OCI-LY3 (cell line): ENCODE data around the gene OR10D3.

ENCODE experiments used
- H2AFZ ChIP-seq: fragments of 200-600, 300-600 bp; shearing (Covaris generic); 2 replicates; pipeline ENCODE4 v1.6.0; 2014; ENCODE audit warnings: antibody characterized with exemption, low read depth, low read length
- H3K27ac ChIP-seq: fragments of 200-600, 300-600 bp; sonication (generic); 2 replicates; pipeline ENCODE4 v1.5.1; 2014; ENCODE audit warnings: mild to moderate bottlenecking, low read length, moderate library complexity, mixed read lengths
- H3K27me3 ChIP-seq: fragments of 200-600, 300-600 bp; sonication (generic); 2 replicates; pipeline ENCODE4 v1.6.1; 2014; ENCODE audit warnings: low read depth, low read length, mixed read lengths
- H3K36me3 ChIP-seq: fragments of 200-600, 300-600 bp; sonication (generic); replicated peaks from 2 replicates; pipeline ENCODE3; 2014; ENCODE audit warnings: low read depth, low read length, mixed read lengths
- H3K4me1 ChIP-seq: fragments of 300-600, 200-600 bp; sonication (generic); 2 replicates; pipeline ENCODE4 v1.6.1; 2014; ENCODE audit warnings: low read length, mixed read lengths
- H3K4me2 ChIP-seq: fragments of 200-600, 300-600 bp; sonication (generic); 2 replicates; pipeline ENCODE4 v1.6.1; 2014; ENCODE audit warnings: low read length, mixed read lengths
- H3K4me3 ChIP-seq: fragments of 300-600, 200-600 bp; sonication (generic); 2 replicates; pipeline ENCODE4 v1.5.1; 2014; ENCODE audit warnings: antibody characterized with exemption, mild to moderate bottlenecking, low read length, moderate library complexity
- H3K79me2 ChIP-seq: fragments of 300-600, 200-600 bp; shearing (Covaris generic); 2 replicates; pipeline ENCODE4 v1.6.1; 2014; ENCODE audit warnings: mild to moderate bottlenecking, low read length, mixed read lengths
- H3K9ac ChIP-seq: fragments of 300-600, 200-600 bp; shearing (Covaris generic); 2 replicates; pipeline ENCODE4 v1.6.0; 2014; ENCODE audit warnings: mild to moderate bottlenecking, low read length, moderate library complexity
- H3K9me3 ChIP-seq: fragments of 200-600, 300-600 bp; shearing (Covaris generic); 2 replicates; pipeline ENCODE4 v1.6.1; 2014; ENCODE audit warnings: low read length, mixed read lengths; ENCODE audit not compliant: insufficient read depth
- H4K20me1 ChIP-seq: fragments of 200-600, 300-600 bp; sonication (generic); 2 replicates; pipeline ENCODE4 v1.6.1; 2016; ENCODE audit warnings: low read length, mixed read lengths; ENCODE audit not compliant: insufficient read depth
- CTCF ChIP-seq: fragments of 200-600, 300-600 bp; sonication (generic); IDR thresholded peaks from 2 replicates; pipeline ENCODE4 v1.5.1; 2014; ENCODE audit warnings: antibody characterized with exemption, low read length, low read depth
- EZH2phosphoT487 ChIP-seq: fragments of 200-600 bp; shearing (Covaris generic); IDR thresholded peaks from 2 replicates; pipeline ENCODE4 v1.6.1; 2018; ENCODE audit warnings: antibody characterized with exemption, mixed run types, low read depth

OR10D3 gene

GRCh38 chr11:124152770-124153407 is 30.3 kb upstream of the OR10D3 start:
- Histone ChIP-seq H2AFZ (no peak overlapping the region), H4K20me1 (no peaks in the 10 kb centered on the region), H3K9me3 (peaks cover 4% of the 10 kb centered on the region; the same call in 1 of the 2 replicates), H3K36me3 (peaks cover 9% of the 10 kb centered on the region), H3K4me2 (no peak overlapping the region), H3K4me1 (peaks cover 10% of the 10 kb centered on the region), H3K4me3 (no peak overlapping the region), H3K9ac (no peak overlapping the region), H3K27me3 (peaks cover 4% of the 10 kb centered on the region; the same call in 1 of the 2 replicates), H3K27ac (no peak overlapping the region), H3K79me2 (no peaks in the 10 kb centered on the region)
- TF ChIP-seq EZH2phosphoT487 (no peak), CTCF (no peak)

DNA sequence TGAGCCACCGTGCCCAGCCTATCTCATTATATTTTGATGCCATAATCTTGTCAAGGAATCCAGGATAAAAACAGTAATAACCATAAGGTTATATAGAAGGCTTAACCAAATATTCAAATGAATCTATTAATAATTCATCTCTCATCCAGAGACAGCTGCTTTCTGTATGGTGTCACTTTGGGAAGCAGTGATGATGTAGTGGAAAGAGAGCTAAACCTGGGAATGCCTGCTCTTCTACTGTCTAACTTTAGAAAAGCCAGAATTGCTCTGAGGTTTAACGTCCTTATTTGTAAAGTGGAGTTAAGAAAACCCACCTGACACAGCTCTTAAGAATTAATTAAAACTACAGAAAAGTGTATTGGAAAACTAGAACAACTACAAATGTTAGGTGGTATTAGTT is 29.3 kb upstream of the OR10D3 start:
- Histone ChIP-seq H3K9ac (no peak overlapping the region), H2AFZ (no peak overlapping the region), H3K4me3 (no peak overlapping the region), H3K36me3 (peaks cover 9% of the 10 kb centered on the region), H3K4me2 (no peak overlapping the region), H3K9me3 (peaks cover 4% of the 10 kb centered on the region; the same call in 1 of the 2 replicates), H3K4me1 (peaks cover 10% of the 10 kb centered on the region), H3K27ac (no peak overlapping the region), H3K79me2 (no peaks in the 10 kb centered on the region), H3K27me3 (peaks cover 4% of the 10 kb centered on the region; the same call in 1 of the 2 replicates), H4K20me1 (no peaks in the 10 kb centered on the region)
- no peak for TF ChIP-seq EZH2phosphoT487
- TF ChIP-seq CTCF: no peak

GRCh38 chr11:124159481-124159880 is 23.7 kb upstream of the OR10D3 start:
- no peak overlapping the region for H2AFZ ChIP-seq
- H4K20me1 ChIP-seq: no peaks in the 10 kb centered on the region
- no peaks in the 10 kb centered on the region for H3K9me3 ChIP-seq
- no peak overlapping the region for H3K9ac ChIP-seq
- no peaks in the 10 kb centered on the region for H3K36me3 ChIP-seq
- peaks cover 4% of the 10 kb centered on the region; the same call in 1 of the 2 replicates for H3K27me3 ChIP-seq
- H3K4me1 ChIP-seq: no peaks in the 10 kb centered on the region
- no peak for TF ChIP-seq EZH2phosphoT487
- no peak for TF ChIP-seq CTCF
- no peaks in the 10 kb centered on the region for H3K79me2 ChIP-seq
- H3K27ac ChIP-seq: no peak overlapping the region
- no peak overlapping the region for H3K4me3 ChIP-seq
- H3K4me2 ChIP-seq: no peak overlapping the region

DNA sequence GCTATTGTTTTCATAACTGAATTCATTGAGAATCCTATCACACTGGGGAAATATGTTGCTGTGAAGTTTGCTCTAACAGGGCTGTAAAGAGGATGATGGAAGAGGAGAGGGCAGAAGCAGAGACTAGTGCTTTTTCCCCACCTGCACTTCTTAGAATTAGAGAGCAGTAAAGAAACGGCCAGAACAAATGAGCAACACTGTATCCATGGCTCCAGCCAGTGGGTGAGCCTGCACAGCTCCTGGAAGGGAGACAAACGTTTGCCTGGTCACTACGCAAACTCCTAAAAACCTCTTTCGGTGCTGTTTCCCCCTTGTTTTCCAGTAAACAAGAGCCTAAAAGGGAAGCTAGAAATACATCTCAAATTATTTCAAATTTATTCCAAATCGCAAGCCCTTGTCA is 22.2 kb upstream of the OR10D3 start:
- H3K4me2 ChIP-seq: no peak overlapping the region
- no peak overlapping the region for H3K9ac ChIP-seq
- no peak overlapping the region for H3K4me3 ChIP-seq
- H3K79me2 ChIP-seq: no peaks in the 10 kb centered on the region
- no peaks in the 10 kb centered on the region for H3K4me1 ChIP-seq
- no peaks in the 10 kb centered on the region for H4K20me1 ChIP-seq
- H2AFZ ChIP-seq: no peak overlapping the region
- H3K27ac ChIP-seq: no peak overlapping the region
- TF ChIP-seq CTCF (no peak), EZH2phosphoT487 (no peak)
- peaks cover 4% of the 10 kb centered on the region; the same call in 1 of the 2 replicates for H3K27me3 ChIP-seq
- H3K9me3 ChIP-seq: no peaks in the 10 kb centered on the region
- H3K36me3 ChIP-seq: no peaks in the 10 kb centered on the region
